Memory B cell (primary cell): ENCODE measurements around the gene PRKAG2.

Source experiments
- ATAC-seq: fragments of 150-1000 bp; cut with Tn5 transposase; 2 replicates; pipeline ENCODE4 v1.10.0; 2021; ENCODE audit warnings: low read depth, mild to moderate bottlenecking, moderate library complexity
- DNase-seq, 2 donors: peaks; one replicate each; pipeline ENCODE4 v3.0.0; 2022; ENCODE audit warnings: low spot score in 2 of 2
- H3K27ac Mint-ChIP-seq: one replicate; pipeline ENCODE4 v1.8.0; 2022; ENCODE audit warnings: mild to moderate bottlenecking, moderate library complexity, mixed read lengths
- H3K27me3 Mint-ChIP-seq: one replicate; pipeline ENCODE4 v1.8.0; 2022; ENCODE audit warnings: mixed read lengths
- H3K36me3 Mint-ChIP-seq: one replicate; pipeline ENCODE4 v1.8.0; 2022; ENCODE audit warnings: mild to moderate bottlenecking, mixed read lengths
- H3K4me1 Mint-ChIP-seq: one replicate; pipeline ENCODE4 v1.8.0; 2022; ENCODE audit warnings: mixed read lengths
- H3K4me3 Mint-ChIP-seq: one replicate; pipeline ENCODE4 v1.8.0; 2022; ENCODE audit warnings: mild to moderate bottlenecking, moderate library complexity, mixed read lengths
- H3K9me3 Mint-ChIP-seq: one replicate; pipeline ENCODE4 v1.8.0; 2022; ENCODE audit warnings: mixed read lengths

PRKAG2 gene

DNA sequence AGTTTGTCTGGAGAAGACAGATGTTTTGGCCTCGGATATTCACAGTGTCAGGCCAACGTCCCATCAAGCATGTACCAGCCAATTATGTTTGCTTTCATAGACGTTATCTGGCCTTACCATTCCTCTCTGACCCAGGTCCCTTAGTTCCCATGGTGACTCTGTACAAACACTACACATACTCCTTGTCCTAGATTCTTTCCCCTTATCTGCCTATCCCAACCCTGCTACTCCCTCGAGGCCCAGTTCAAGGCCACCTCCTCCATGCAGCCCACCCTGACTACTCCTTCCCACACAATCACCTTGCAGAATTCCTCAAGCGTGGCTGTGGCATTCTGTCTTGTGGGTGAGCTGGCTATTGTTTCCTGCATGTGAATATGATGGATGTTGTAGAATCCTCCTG is 155.2 kb downstream of the PRKAG2 start:
- peaks cover 18% of the 10 kb centered on the region for H3K36me3 Mint-ChIP-seq
- no peak overlapping the region for H3K27ac Mint-ChIP-seq
- ATAC-seq (no peak), DNase-seq (no peak)
- H3K4me1 Mint-ChIP-seq, result peaks cover 32% of the 10 kb centered on the region
- H3K9me3 Mint-ChIP-seq, result no peaks in the 10 kb centered on the region
- no peaks in the 10 kb centered on the region for H3K27me3 Mint-ChIP-seq
- no peak overlapping the region for H3K4me3 Mint-ChIP-seq

DNA sequence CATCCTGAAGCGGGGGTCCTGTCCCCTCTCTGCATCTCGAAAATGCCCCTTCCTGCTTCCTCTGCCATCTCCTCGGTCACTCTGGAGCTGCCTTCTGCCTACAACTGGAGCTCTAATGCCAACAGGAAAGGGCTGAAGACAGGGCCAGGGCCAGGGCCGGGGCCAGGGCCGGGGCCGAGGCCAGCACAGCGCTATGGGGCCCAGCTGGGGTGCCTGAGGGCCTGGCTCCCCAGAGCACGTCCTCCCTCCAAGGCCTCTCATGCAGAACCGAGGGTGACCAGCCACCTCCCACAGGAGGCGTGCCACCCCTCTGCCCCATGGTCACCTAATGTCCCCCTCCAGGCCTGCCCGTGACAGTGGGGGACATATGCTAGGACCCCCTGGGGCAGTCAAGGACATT is 155.7 kb downstream of the PRKAG2 start:
- H3K27me3 Mint-ChIP-seq, result no peaks in the 10 kb centered on the region
- H3K4me1 Mint-ChIP-seq, result peaks cover 28% of the 10 kb centered on the region
- H3K27ac Mint-ChIP-seq, result no peak overlapping the region
- H3K4me3 Mint-ChIP-seq, result no peak overlapping the region
- H3K9me3 Mint-ChIP-seq, result no peaks in the 10 kb centered on the region
- no peak for ATAC-seq
- no peak for DNase-seq
- H3K36me3 Mint-ChIP-seq, result peaks cover 18% of the 10 kb centered on the region

DNA sequence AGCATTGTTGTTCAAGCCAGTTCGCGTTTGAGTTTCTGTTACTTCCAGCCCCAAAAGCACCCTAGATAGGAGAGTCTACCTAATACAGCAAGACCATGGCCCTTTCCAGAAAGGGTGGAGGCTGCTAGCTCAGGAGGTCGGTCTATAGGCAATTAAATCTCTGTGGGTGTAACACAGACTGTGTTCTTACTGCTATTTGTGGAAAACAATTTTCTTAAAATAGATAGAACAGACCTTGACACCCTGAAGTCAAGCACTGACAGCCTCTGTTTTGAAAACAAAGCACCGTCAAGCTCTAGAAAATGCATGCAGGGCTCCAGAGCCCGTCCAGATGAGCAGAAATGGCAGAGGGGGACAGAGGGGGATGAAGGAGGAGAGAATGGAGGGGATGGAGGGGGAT is 156.6 kb downstream of the PRKAG2 start:
- Mint-ChIP-seq H3K27ac (peak overlapping the region; percentile 20), H3K4me1 (peaks cover 26% of the 10 kb centered on the region), H3K27me3 (no peaks in the 10 kb centered on the region), H3K4me3 (no peak overlapping the region), H3K9me3 (no peaks in the 10 kb centered on the region), H3K36me3 (peaks cover 20% of the 10 kb centered on the region)
- no peak for DNase-seq
- no peak for ATAC-seq

DNA sequence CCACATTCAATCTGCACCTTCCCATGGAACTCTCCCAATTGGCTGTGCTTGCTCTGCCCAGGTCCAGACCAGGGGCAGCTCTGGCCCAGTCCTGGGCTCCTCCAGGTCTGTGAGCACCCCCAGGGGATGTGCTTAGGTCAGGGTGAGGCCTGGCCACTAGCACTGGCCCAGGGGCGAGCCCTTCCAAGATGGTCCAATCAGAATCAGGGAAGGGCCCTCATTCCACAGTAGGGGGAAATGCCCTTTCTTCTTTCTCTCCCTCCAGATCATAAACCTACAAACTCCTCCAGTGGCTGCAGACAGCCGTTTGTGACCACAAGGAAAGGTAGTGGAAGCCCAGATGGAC is 157.0 kb downstream of the PRKAG2 start:
- H3K4me1 Mint-ChIP-seq, result peaks cover 22% of the 10 kb centered on the region
- no peak overlapping the region for H3K4me3 Mint-ChIP-seq
- DNase-seq (no peak), ATAC-seq (no peak)
- peak overlapping the region; percentile 20 for H3K27ac Mint-ChIP-seq
- H3K36me3 Mint-ChIP-seq, result peaks cover 20% of the 10 kb centered on the region
- H3K27me3 Mint-ChIP-seq, result no peaks in the 10 kb centered on the region
- no peaks in the 10 kb centered on the region for H3K9me3 Mint-ChIP-seq

DNA sequence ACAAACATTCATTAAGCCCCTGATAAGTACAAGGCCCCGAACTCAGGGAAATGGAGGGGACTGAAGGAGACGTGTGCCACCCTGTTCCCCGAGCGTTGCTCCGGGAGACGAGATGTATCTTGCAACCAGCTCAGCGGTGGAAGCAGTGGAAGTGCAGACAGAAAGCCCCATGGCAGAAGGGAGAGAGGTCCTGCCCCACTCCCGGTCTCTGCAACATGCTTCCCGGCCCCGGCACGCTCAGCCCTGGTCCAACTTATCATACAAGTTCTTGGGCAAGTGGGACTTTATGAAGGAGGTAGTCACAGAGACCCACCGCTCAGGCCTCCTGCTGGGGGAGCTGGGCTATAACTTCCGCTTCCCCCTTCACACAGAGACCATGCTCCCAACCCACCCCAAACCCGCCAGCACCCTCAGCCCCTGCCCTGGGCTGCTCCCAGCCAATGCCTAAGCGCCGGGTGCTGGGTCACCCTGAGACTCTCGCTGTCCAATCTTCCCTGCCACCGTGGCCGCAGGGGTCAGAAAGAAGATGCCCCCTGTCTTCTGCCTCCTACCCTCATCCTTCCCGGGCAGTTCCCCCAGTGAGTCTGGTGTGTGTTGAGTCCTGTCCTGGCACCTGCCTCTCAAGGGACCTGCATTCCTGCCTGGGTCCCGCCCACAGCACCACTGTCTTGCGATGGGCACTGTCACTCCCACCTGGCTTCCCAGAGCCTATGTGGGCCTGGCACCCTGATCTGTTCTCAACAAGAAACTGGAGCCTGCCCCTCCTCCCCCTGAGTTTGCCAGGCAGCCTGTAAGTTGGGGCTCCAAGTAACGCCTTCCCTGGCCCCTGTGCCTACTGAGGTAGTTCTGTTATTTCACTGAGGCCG is 157.7 kb downstream of the PRKAG2 start:
- no peaks in the 10 kb centered on the region for H3K27me3 Mint-ChIP-seq
- H3K4me1 Mint-ChIP-seq, result peaks cover 20% of the 10 kb centered on the region
- peaks cover 20% of the 10 kb centered on the region for H3K36me3 Mint-ChIP-seq
- DNase-seq, result no peak
- no peak for ATAC-seq
- H3K27ac Mint-ChIP-seq, result no peak overlapping the region
- no peaks in the 10 kb centered on the region for H3K9me3 Mint-ChIP-seq
- no peak overlapping the region for H3K4me3 Mint-ChIP-seq

DNA sequence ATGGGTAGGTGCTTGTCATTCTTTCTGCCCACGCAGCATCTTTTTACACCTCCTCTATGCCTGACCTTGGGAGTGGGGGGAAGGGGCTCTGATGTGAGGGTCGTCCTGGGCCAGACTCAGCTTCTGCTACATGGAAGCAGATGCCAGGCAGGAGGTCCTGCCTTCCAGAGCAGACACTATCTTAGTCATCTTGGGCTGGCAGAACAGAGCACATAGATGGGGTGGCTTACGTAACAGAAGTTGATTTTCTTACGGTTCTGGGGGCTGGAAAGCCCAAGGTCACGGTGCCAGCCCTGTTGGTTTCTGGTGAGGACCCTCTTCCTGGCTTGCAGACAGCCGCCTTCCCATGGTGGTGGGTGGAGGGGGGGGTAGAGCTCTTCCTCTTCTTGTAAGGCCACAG is 159.0 kb downstream of the PRKAG2 start:
- DNase-seq (no peak), ATAC-seq (no peak)
- H3K27me3 Mint-ChIP-seq, result no peaks in the 10 kb centered on the region
- H3K4me3 Mint-ChIP-seq, result no peak overlapping the region
- no peak overlapping the region for H3K27ac Mint-ChIP-seq
- peaks cover 20% of the 10 kb centered on the region for H3K36me3 Mint-ChIP-seq
- H3K9me3 Mint-ChIP-seq, result no peaks in the 10 kb centered on the region
- peaks cover 26% of the 10 kb centered on the region for H3K4me1 Mint-ChIP-seq

DNA sequence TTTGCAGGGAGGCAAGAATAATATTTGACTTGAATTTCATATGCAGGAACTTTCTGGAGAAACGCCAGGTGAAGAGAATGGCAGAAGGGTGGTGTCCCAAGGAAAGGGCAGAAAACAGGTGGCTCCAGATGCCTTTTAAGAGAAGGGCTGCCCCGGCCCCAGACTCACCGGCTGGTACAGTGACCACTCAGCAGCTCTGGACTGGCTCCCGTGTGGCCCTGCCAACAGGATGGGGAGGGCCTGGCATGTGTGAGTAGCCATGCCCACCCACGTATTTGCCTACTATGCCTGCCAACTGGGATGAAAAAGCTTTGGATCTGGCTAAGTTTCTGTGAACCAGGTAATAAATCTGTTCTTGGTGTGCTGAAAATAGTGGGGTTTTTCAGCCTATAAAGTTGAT is 159.5 kb downstream of the PRKAG2 start:
- no peak overlapping the region for H3K27ac Mint-ChIP-seq
- DNase-seq (no peak), ATAC-seq (no peak)
- no peaks in the 10 kb centered on the region for H3K9me3 Mint-ChIP-seq
- peaks cover 31% of the 10 kb centered on the region for H3K4me1 Mint-ChIP-seq
- H3K36me3 Mint-ChIP-seq, result peaks cover 21% of the 10 kb centered on the region
- no peaks in the 10 kb centered on the region for H3K27me3 Mint-ChIP-seq
- no peak overlapping the region for H3K4me3 Mint-ChIP-seq

DNA sequence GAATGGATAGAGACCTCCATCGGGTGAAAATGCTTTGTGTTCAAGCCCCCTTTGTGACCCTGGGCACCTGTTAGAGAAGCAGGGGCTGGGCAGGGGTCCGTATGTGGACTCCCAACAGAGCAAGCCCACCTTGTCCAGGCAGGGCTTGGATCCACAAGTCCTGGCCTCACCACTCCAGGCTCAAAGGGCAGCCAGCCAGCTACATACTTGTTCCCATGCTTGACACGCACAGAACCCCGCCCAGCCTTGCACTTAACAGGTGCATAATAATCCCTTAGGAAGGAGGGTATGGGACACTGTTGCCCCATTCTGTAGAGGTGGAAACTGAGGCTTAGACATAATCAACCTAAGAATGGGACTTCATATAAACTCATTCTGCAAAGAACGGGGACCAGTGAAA is 160.6 kb downstream of the PRKAG2 start:
- peaks cover 33% of the 10 kb centered on the region for H3K4me1 Mint-ChIP-seq
- no peak for ATAC-seq
- H3K4me3 Mint-ChIP-seq, result no peak overlapping the region
- peaks cover 26% of the 10 kb centered on the region for H3K36me3 Mint-ChIP-seq
- no peaks in the 10 kb centered on the region for H3K27me3 Mint-ChIP-seq
- no peak for DNase-seq
- H3K9me3 Mint-ChIP-seq, result no peaks in the 10 kb centered on the region
- H3K27ac Mint-ChIP-seq, result no peak overlapping the region

DNA sequence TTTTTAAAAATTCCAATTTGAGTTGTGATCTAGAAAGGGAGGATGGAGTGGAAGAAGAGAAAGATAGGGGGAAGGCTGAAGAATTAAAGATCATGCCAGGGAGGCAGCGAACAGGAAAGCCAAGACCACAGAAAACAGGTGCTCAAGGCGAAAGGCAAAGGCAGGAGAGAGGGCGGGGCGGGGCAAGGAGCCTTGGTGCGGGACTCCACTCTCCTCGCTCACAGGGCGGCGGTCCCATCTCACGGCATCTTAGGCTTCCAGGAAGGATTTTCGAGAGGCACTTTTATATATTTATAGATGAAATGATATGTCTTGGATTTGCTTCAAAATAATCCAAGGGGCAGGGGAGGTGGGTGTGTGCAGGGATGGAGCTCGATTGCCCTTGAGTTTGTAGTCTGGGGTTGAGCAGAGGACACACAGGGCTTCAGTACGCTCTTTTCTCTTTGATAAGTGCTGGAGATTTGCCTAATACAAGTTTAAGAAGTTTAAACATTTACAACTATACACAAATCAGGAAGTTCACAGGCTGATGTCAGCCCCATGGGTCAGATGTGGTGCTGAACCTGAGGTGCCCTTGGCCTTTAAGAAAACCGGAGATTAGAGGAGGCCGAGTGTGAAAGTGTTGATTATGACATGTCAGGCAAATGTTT is 161.1 kb downstream of the PRKAG2 start:
- H3K27ac Mint-ChIP-seq, result no peak overlapping the region
- no peaks in the 10 kb centered on the region for H3K9me3 Mint-ChIP-seq
- DNase-seq, result no peak
- no peak overlapping the region for H3K4me3 Mint-ChIP-seq
- H3K4me1 Mint-ChIP-seq, result peaks cover 32% of the 10 kb centered on the region
- H3K36me3 Mint-ChIP-seq, result peaks cover 26% of the 10 kb centered on the region
- no peaks in the 10 kb centered on the region for H3K27me3 Mint-ChIP-seq
- no peak for ATAC-seq

DNA sequence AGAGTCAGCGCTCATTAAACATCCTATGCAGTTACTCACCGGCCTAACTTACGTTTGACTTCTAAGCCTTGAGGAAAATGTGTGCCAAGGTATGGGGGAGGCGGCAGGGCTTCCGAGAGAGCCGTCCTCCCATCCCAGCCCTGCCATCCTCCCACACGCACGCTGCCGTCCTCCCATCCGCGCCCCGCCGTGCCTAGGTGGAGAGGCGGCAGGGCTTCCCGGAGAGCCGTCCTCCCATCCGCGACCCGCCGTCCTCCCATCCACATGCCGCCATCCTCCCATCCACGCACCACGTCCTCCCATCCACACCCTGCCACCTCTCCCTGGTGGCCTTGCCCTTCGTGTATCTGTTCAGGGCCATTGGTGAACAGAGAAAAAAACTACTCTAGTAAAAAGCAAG is 162.7 kb downstream of the PRKAG2 start:
- Mint-ChIP-seq H3K27me3 (no peaks in the 10 kb centered on the region), H3K36me3 (peaks cover 26% of the 10 kb centered on the region), H3K27ac (no peak overlapping the region), H3K9me3 (no peaks in the 10 kb centered on the region), H3K4me3 (no peak overlapping the region), H3K4me1 (peaks cover 25% of the 10 kb centered on the region)
- no peak for ATAC-seq
- DNase-seq, result no peak

DNA sequence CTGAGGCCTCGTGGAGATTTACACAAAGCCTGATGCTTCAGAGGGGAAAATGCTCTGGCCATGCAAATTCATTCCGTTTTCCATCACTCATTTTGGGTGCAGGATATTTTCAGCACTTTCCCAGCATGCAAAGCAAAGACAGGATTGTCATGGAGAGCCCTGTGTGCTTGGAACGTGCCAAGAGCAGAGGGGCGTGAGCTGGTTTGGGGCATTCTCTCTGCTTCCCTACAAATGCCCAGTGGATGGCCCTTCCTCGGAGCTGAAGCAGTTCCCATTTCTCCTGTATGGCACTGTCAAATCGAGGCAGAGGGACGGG is 164.1 kb downstream of the PRKAG2 start:
- peaks cover 24% of the 10 kb centered on the region for H3K36me3 Mint-ChIP-seq
- no peak for DNase-seq
- H3K27me3 Mint-ChIP-seq, result no peaks in the 10 kb centered on the region
- no peak for ATAC-seq
- H3K4me1 Mint-ChIP-seq, result peaks cover 28% of the 10 kb centered on the region
- no peaks in the 10 kb centered on the region for H3K9me3 Mint-ChIP-seq
- no peak overlapping the region for H3K4me3 Mint-ChIP-seq
- no peak overlapping the region for H3K27ac Mint-ChIP-seq

DNA sequence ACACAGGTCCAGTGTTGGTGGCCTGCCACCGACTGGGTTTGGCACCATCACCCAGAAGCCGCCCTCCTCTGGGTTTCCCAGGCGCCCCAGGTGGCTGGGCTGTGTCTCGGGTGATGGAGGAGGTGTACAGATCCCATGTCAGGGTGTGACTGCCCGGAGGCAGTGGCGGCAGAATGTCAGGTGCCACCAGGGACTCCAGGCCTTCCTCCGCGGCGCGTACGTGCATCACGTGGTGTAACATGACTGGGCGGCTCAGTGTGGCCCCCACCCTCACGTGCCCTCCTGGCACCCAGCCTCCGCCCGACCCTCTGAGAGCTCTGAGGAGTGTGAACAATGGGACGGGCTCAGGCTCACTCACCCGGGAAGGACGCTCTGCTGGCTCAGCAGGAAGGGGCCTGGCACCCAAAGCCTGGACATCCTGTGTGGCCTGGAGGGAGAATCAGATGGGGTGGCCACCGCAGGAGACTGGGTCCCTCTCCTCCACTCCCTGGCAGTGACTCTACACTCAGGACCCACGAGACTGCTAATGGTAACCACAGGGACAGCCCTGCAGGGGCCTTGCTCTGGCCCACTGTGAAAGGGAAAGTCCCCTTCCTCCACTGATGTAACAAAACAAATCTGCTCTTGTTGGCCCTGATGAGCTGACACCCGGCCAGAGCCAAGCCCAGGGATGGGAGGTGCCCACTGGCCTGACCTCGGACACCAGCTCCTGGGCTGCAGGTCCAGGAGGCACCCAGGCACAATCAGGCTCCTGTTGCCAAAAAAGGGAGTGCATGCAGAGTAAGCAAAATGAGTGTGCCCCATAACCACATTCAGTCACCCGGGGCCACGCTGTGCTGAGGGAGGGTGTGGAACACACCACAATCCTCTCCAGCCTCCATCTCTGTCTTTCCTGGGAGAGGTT is 164.8 kb downstream of the PRKAG2 start:
- H3K27ac Mint-ChIP-seq, result no peak overlapping the region

DNA sequence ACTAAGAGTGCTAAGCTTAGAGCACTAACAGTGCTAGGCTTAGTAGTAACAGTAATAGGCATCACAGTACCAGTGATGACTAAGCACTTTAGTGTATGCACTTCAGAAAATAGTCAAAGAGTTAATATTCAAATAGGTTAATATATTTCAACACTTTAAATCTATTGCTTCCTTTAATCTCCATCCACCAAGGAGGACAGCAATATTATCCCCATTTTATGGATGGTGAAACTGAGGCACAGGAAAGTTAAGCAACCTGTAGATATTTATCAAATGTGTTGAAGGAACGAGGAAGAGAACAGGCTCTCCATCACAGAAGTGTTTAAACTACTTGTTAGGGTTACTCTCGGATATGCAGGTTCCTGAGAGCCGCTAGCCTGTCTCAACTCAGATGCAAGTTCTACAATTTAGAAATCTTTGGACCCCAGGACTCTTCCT is 165.5 kb downstream of the PRKAG2 start:
- H3K36me3 Mint-ChIP-seq, result peaks cover 21% of the 10 kb centered on the region
- no peaks in the 10 kb centered on the region for H3K27me3 Mint-ChIP-seq
- H3K9me3 Mint-ChIP-seq, result no peaks in the 10 kb centered on the region
- H3K4me1 Mint-ChIP-seq, result peaks cover 28% of the 10 kb centered on the region
- no peak overlapping the region for H3K27ac Mint-ChIP-seq
- H3K4me3 Mint-ChIP-seq, result no peak overlapping the region
- DNase-seq, result no peak
- ATAC-seq, result no peak

More for the DNA sequence above, 164.8 kb downstream of the PRKAG2 start:
- DNase-seq (no peak), ATAC-seq (peak; percentile 51)
- Mint-ChIP-seq H3K9me3 (no peaks in the 10 kb centered on the region), H3K4me3 (no peak overlapping the region), H3K4me1 (peaks cover 28% of the 10 kb centered on the region), H3K27me3 (no peaks in the 10 kb centered on the region), H3K36me3 (peaks cover 23% of the 10 kb centered on the region)
